Measurements from ENCODE around the gene PPP2R5E.
"Not testable (repeated sequence)": the region's sequence is repeated elsewhere in the genome, so short reads cannot be mapped to it uniquely, and the experiment has no call there.

PPP2R5E gene

GRCh38 chr14:63371613-63372012 lies 171.6 kb downstream of the PPP2R5E start:
- not testable (repeated sequence) for DNase-seq (ENCODE audit: low read depth)

GRCh38 chr14:63371033-63371432 lies 172.1 kb downstream of the PPP2R5E start:
- no peak for DNase-seq (ENCODE audit: low read depth)

- no peak for DNase-seq (ENCODE audit: low read depth)
These were observed 175.3 kb downstream of the PPP2R5E start for GRCh38 chr14:63367742-63368364.

GRCh38 chr14:63362389-63362819 lies 180.8 kb downstream of the PPP2R5E start:
- no peak for DNase-seq (ENCODE audit: low read depth)

- DNase-seq (ENCODE audit: low read depth) = no peak
These were observed 181.4 kb downstream of the PPP2R5E start for GRCh38 chr14:63361790-63362189.

GRCh38 chr14:63357841-63358240 lies 185.3 kb downstream of the PPP2R5E start:
- DNase-seq (ENCODE audit: low read depth) = no peak

GRCh38 chr14:63345826-63346225 lies 197.4 kb downstream of the PPP2R5E start:
- no peak for DNase-seq (ENCODE audit: low read depth)

- DNase-seq (ENCODE audit: low read depth) = no peak
These were observed 198.8 kb downstream of the PPP2R5E start for GRCh38 chr14:63344336-63344735.

GRCh38 chr14:63343878-63344277 lies 199.3 kb downstream of the PPP2R5E start:
- no peak for DNase-seq (ENCODE audit: low read depth)

GRCh38 chr14:63342371-63342770 lies 200.8 kb downstream of the PPP2R5E start:
- DNase-seq (ENCODE audit: low read depth) = no peak

- DNase-seq (ENCODE audit: low read depth) = no peak
These were observed 214.1 kb downstream of the PPP2R5E start for GRCh38 chr14:63328787-63329737.

GRCh38 chr14:63326840-63327239 lies 216.3 kb downstream of the PPP2R5E start:
- no peak for DNase-seq (ENCODE audit: low read depth)

- no peak for DNase-seq (ENCODE audit: low read depth)
These were observed 220.1 kb downstream of the PPP2R5E start for GRCh38 chr14:63322897-63323573.

GRCh38 chr14:63322472-63322871 lies 220.7 kb downstream of the PPP2R5E start:
- DNase-seq (ENCODE audit: low read depth) = no peak

Data from stimulated activated CD8-positive, alpha-beta memory T cell treated with anti-CD3 and anti-CD28 coated beads, Interleukin-12 subunit alpha, Interleukin-12 subunit beta, amount 100 ng/mL, for 4 hours (primary cell).